A375 (cell line): ENCODE measurements around the gene DDC. TPM values are rescaled to one million over a fixed set of nuclear protein-coding genes. Genes with fewer than 3 reads are reported as not detected.

Experiments used
- small RNA-seq: library from RNA; depleted of rRNA; stranded (forward); fragments of <200 nt; gene quantifications from one replicate; pipeline ENCODE3, GENCODE V24; 2014
- total RNA-seq: library from RNA; depleted of rRNA; stranded (reverse); fragments of >200 nt; shearing (Covaris generic); gene quantifications from 2 replicates; pipeline ENCODE4 v1.2.3, GENCODE V29; 2014; rRNA removed

Gene DDC, protein sequence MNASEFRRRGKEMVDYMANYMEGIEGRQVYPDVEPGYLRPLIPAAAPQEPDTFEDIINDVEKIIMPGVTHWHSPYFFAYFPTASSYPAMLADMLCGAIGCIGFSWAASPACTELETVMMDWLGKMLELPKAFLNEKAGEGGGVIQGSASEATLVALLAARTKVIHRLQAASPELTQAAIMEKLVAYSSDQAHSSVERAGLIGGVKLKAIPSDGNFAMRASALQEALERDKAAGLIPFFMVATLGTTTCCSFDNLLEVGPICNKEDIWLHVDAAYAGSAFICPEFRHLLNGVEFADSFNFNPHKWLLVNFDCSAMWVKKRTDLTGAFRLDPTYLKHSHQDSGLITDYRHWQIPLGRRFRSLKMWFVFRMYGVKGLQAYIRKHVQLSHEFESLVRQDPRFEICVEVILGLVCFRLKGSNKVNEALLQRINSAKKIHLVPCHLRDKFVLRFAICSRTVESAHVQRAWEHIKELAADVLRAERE
- total RNA-seq, result 0.19 TPM in 1 of 2 replicates, not detected in the other

DNA sequence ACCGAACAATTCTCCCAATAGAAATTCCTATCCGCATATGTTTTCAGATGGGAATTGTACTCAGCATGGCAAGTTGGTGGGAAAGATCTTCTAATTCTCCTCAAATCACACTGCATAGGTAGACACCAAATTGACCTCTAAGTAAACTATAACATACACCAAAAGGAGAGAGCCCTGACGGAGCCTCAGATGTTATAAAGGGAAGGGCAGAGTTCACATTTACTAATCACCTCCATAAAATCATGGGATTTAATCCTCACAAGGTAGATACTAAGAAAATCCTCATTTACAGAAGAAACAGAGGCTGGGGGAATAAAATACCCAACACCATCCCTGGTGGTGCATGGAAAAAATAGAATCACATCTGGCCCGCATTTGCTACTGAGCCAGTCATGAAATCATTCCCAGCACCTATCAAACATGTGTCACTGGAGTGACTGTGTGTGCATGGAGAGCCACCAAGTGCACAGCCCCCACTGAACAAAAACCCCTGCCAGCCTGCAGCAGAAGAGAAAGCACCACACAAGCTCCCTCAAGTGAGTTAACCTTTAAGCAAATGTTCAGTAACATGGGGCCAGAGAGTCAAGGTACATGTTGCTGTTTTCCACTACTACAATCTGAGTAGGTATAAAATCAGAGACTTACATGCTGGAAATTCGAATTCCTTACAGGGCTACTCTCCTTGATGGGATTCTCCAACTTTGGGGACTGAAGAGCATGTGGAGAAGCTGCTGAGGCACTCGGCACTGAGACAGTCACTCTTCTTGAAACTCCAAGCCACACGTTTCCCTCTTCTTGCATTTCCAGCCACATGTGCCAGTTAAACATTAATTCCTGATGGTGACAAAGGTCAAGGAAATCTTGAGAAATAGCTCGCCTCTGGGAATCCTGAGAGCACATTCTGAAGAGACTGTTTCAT is at the start of gene DDC:
DDC (minus strand) TSS at position 766 of the 919 bp plus-strand sequence. CDS start 21,320 bp downstream, outside the sequence.

DNA sequence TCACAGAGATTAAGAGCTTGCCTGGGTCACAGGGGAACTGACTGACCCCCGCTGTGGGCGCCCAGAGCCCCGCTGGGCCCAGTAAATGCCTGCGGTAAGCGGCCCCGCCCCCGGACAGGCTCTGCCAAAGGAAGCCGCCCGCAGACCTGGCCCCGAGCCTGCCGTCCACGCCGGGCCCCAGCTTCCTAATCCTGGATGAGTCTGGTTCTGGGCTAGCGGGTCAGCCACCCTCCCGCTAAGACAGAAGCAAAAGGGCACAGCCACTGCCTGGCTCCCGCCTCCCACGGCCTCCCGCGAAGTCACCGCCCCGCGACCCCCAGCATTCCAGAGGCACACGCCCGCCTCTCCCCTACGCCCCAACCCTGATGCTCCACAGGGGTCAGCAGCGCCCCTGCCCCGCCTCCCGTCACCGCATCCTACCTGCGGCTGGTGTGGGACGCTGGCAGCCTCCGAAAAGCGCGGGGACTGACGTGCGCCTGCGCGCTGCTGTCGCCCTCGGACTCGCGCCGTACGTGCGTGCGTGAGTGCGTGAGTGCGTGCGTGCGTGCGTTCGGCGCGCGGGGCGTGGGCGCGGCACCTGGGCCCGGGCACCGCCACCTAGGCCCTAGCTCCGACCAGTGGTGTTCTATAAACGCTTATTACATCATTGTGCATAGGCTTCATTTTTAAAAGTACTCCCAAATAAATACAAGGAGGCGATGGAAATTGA is 115.2 kb downstream of the DDC start, which contains the start of gene FIGNL1:
FIGNL1 (minus strand) TSS at position 470 of the 709 bp plus-strand sequence. CDS start 3,063 bp downstream, outside the sequence.

Small RNA genes lying within 50 kb of the gene (small RNA-seq; reads per million reads assigned to genes)
- not detected for gene RNU6-1091P

Other genes starting within 250 kb of the DDC start
- 10.6 and 18.0 TPM in 2 replicates for gene FIGNL1, start 115.1 kb downstream of the DDC start, total RNA-seq
- gene GRB10, start 217.5 kb upstream of the DDC start, total RNA-seq, result 23.5 and 25.6 TPM in 2 replicates